Naive thymus-derived CD4-positive, alpha-beta T cell (primary cell): ENCODE data around the gene MAGI2. TPM values are rescaled to one million over a fixed set of nuclear protein-coding genes. Genes with fewer than 3 reads are reported as not detected.

Experiments used
- ATAC-seq: fragments of 150-1000 bp; cut with Tn5 transposase; 2 replicates; pipeline ENCODE4 v1.10.0; 2021; ENCODE audit warnings: mild to moderate bottlenecking, moderate library complexity
- CTCF ChIA-PET: fragments of 350-600 bp; sonication (Branson Sonifier 250); formaldehyde crosslinking; loops from one replicate; lab custom pipeline; 2021; ENCODE audit warnings: antibody characterized with exemption; lab: Charles Lee
- POLR2A ChIA-PET: fragments of 350-600 bp; sonication (Branson Sonifier 250); formaldehyde crosslinking; loops from one replicate; lab custom pipeline; 2021; ENCODE audit warnings: antibody characterized with exemption, inconsistent platforms; lab: Charles Lee
- DNase-seq, 9 donors: peaks; one replicate each; pipeline versions ENCODE4 v3.0.0 to v3.0.0-alpha.2; 2020 to 2022; ENCODE audit warnings: mixed read lengths in 1 of 9
- H3K27ac ChIP-seq: one replicate; pipeline ENCODE4 v1.7.0; 2013; ENCODE audit warnings: mild to moderate bottlenecking, low read depth, low read length, moderate library complexity
- H3K27me3 ChIP-seq, 2 donors: one replicate each; pipeline ENCODE4 v1.7.0; 2013; ENCODE audit warnings: low read length in 2 of 2, mild to moderate bottlenecking in 2 of 2, moderate library complexity in 2 of 2; ENCODE audit not compliant: control insufficient read depth in 2 of 2, insufficient read depth in 2 of 2
- H3K36me3 ChIP-seq, 3 experiments: 1 replicate in 2 of 3; 2 replicates in 1 of 3; pipeline ENCODE4 v1.7.0; 2013; ENCODE audit warnings: low read length in 3 of 3, mild to moderate bottlenecking in 3 of 3, moderate library complexity in 1 of 3; ENCODE audit not compliant: insufficient read depth in 3 of 3, control insufficient read depth in 2 of 3
- H3K4me1 ChIP-seq, 2 donors: one replicate each; pipeline ENCODE4 v1.7.0; 2013; ENCODE audit warnings: low read length in 2 of 2, mild to moderate bottlenecking in 2 of 2, moderate library complexity in 1 of 2; ENCODE audit not compliant: control insufficient read depth in 2 of 2, insufficient read depth in 2 of 2
- H3K4me3 ChIP-seq: 2 replicates; pipeline ENCODE4 v1.7.0; 2013; ENCODE audit warnings: mild to moderate bottlenecking, low read length
- H3K9me3 ChIP-seq, 3 experiments: 1 replicate in 2 of 3; 2 replicates in 1 of 3; pipeline ENCODE4 v1.7.0; 2013; ENCODE audit warnings: low read length in 3 of 3; ENCODE audit not compliant: control insufficient read depth in 2 of 3
- H3K27ac Mint-ChIP-seq, 9 donors: one replicate each; pipeline ENCODE4 v1.8.0; 2020 to 2022; ENCODE audit warnings: mixed read lengths in 9 of 9, mild to moderate bottlenecking in 8 of 9, moderate library complexity in 5 of 9, inconsistent platforms in 2 of 9
- H3K27me3 Mint-ChIP-seq, 5 donors: one replicate each; pipeline ENCODE4 v1.8.0; 2021 to 2022; ENCODE audit warnings: mixed read lengths in 5 of 5, mild to moderate bottlenecking in 1 of 5
- H3K36me3 Mint-ChIP-seq, 5 donors: one replicate each; pipeline ENCODE4 v1.8.0; 2020 to 2022; ENCODE audit warnings: mixed read lengths in 5 of 5, mild to moderate bottlenecking in 3 of 5, inconsistent platforms in 1 of 5
- H3K4me1 Mint-ChIP-seq, 7 donors: one replicate each; pipeline ENCODE4 v1.8.0; 2020 to 2022; ENCODE audit warnings: mixed read lengths in 7 of 7, mild to moderate bottlenecking in 3 of 7, inconsistent platforms in 1 of 7
- H3K4me3 Mint-ChIP-seq, 10 donors: one replicate each; pipeline ENCODE4 v1.8.0; 2020 to 2022; ENCODE audit warnings: mild to moderate bottlenecking in 10 of 10, mixed read lengths in 10 of 10, moderate library complexity in 6 of 10, inconsistent platforms in 2 of 10
- H3K9me3 Mint-ChIP-seq, 11 donors: one replicate each; pipeline ENCODE4 v1.8.0; 2020 to 2022; ENCODE audit warnings: mixed read lengths in 11 of 11, mild to moderate bottlenecking in 4 of 11, inconsistent platforms in 1 of 11, moderate library complexity in 1 of 11
- intact Hi-C, 2 donors: fragments of 100-400 bp; cut with micrococcal nuclease; formaldehyde crosslinking; loops; one replicate each; pipeline ENCODE4 v1.15.1; 2023
- polyA plus RNA-seq, 2 donors: library from polyadenylated mRNA; unstranded; fragments of 300-500 nt; fragmentation: Illumina TruSeq; gene quantifications; one replicate each; pipeline ENCODE4 v1.2.3, GENCODE V29; 2021
- total RNA-seq, 6 experiments: library from RNA in 5 of 6; stranded (reverse) in 5 of 6; gene quantifications; 1 replicate in 5 of 6; 2 replicates in 1 of 6; pipeline ENCODE4 v1.2.3 and lab custom pipeline; 2021 to 2026

Gene MAGI2
- total and polyA plus RNA-seq, 7 experiments from 2014 or later, result 0.05 to 0.67 (median 0.15) TPM; not detected in 3

DNA sequence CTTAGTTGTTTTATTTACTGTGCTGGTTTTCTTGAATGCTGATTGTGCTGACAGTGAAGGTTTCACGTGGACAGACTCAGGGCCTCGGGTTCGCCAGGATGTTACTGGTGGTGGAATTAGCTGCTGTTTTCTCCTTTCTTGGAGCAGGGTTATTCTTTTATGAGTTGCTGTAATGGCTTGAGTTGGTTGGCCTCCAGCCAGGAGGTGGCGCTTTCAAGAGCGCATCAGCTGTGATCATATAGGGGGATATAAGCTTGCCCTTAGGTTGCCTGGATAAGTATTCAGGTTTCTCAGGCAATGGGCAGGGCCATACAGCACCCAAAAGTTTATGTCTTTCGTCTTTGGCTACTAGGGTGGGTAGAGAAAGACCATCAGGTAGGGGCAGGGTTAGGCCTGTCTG, 913.6 kb downstream of the MAGI2 start:
- ChIA-PET CTCF (no interaction called here), POLR2A (no interaction called here)
- Histone ChIP-seq H3K4me3 (no peak overlapping the region), H3K36me3 (no peaks in the 10 kb centered on the region), H3K9me3 (no peaks in the 10 kb centered on the region), H3K4me1 (no peaks in the 10 kb centered on the region), H3K27me3 (no peaks in the 10 kb centered on the region), H3K27ac (no peak overlapping the region)
- peaks cover 0 to 15% (median 4%) of the 10 kb centered on the region in 11 donors for H3K9me3 Mint-ChIP-seq
- H3K4me1 Mint-ChIP-seq, result no peaks in the 10 kb centered on the region
- DNase-seq (no peak), ATAC-seq (no peak)
- no peak overlapping the region for H3K27ac Mint-ChIP-seq
- H3K27me3 Mint-ChIP-seq, result no peaks in the 10 kb centered on the region
- no peak overlapping the region for H3K4me3 Mint-ChIP-seq
- intact Hi-C loops, result no loop called here
- peaks cover 0 to 6% (median 0%) of the 10 kb centered on the region in 5 donors for H3K36me3 Mint-ChIP-seq

- POLR2A ChIA-PET, result no interaction called here
- H3K9me3 ChIP-seq, result no peaks in the 10 kb centered on the region
- CTCF ChIA-PET, result no interaction called here
- Mint-ChIP-seq H3K36me3 (peaks cover 0 to 6% (median 0%) of the 10 kb centered on the region in 5 donors), H3K9me3 (peaks cover 0 to 15% (median 6%) of the 10 kb centered on the region in 11 donors), H3K27me3 (no peaks in the 10 kb centered on the region), H3K4me1 (no peaks in the 10 kb centered on the region), H3K4me3 (no peak overlapping the region), H3K27ac (no peak overlapping the region)
- no peak overlapping the region for H3K4me3 ChIP-seq
- intact Hi-C loops, result no loop called here
- H3K36me3 ChIP-seq, result no peaks in the 10 kb centered on the region
- DNase-seq (no peak), ATAC-seq (no peak)
- no peak overlapping the region for H3K27ac ChIP-seq
- no peaks in the 10 kb centered on the region for H3K4me1 ChIP-seq
- no peaks in the 10 kb centered on the region for H3K27me3 ChIP-seq
Observed at GRCh38 chr7:78535655-78536054, 917.8 kb downstream of the MAGI2 start.

GRCh38 chr7:78530351-78530750, 923.1 kb downstream of the MAGI2 start:
- H3K9me3 ChIP-seq, result no peaks in the 10 kb centered on the region
- peaks cover 0 to 5% (median 0%) of the 10 kb centered on the region in 11 donors for H3K9me3 Mint-ChIP-seq
- no peaks in the 10 kb centered on the region for H3K4me1 Mint-ChIP-seq
- intact Hi-C loops, result no loop called here
- H3K4me3 Mint-ChIP-seq, result no peak overlapping the region
- no peak overlapping the region for H3K4me3 ChIP-seq
- no peaks in the 10 kb centered on the region for H3K27me3 Mint-ChIP-seq
- no peak overlapping the region for H3K27ac ChIP-seq
- no peaks in the 10 kb centered on the region for H3K4me1 ChIP-seq
- ATAC-seq (no peak), DNase-seq (no peak)
- CTCF ChIA-PET, result no interaction called here
- H3K36me3 ChIP-seq, result no peaks in the 10 kb centered on the region
- no peak overlapping the region for H3K27ac Mint-ChIP-seq
- POLR2A ChIA-PET, result no interaction called here
- H3K36me3 Mint-ChIP-seq, result no peaks in the 10 kb centered on the region
- H3K27me3 ChIP-seq, result no peaks in the 10 kb centered on the region

DNA sequence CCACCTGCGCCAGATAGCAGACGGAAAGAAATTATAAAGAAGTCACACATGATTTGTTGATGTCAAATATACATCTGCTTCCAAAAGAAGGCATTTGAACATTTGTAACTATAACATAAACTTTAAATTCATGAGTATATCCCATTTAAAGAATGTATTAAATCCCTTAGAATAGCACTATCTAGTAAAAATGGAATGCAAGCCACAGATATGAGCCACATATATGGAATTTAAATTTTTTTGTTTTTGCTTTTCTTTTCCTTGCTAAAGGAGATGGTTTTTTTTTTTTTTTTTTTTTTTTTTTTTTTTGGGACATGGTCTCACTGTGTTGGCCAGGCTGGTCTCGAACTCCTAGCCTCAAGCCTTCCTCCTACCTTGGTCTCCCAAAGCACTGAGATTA, 924.1 kb downstream of the MAGI2 start:
- DNase-seq, result no peak
- ChIA-PET POLR2A (no interaction called here), CTCF (no interaction called here)
- Histone ChIP-seq H3K4me1 (no peaks in the 10 kb centered on the region), H3K4me3 (no peak overlapping the region), H3K9me3 (no peaks in the 10 kb centered on the region), H3K36me3 (no peaks in the 10 kb centered on the region), H3K27ac (no peak overlapping the region), H3K27me3 (no peaks in the 10 kb centered on the region)
- intact Hi-C loops, result no loop called here
- no peak overlapping the region for H3K27ac Mint-ChIP-seq
- ATAC-seq, result no peak
- peaks cover 0 to 5% (median 0%) of the 10 kb centered on the region in 11 donors for H3K9me3 Mint-ChIP-seq
- no peaks in the 10 kb centered on the region for H3K4me1 Mint-ChIP-seq
- no peak overlapping the region for H3K4me3 Mint-ChIP-seq
- no peaks in the 10 kb centered on the region for H3K27me3 Mint-ChIP-seq
- H3K36me3 Mint-ChIP-seq, result no peaks in the 10 kb centered on the region

- peaks cover 0 to 5% (median 0%) of the 10 kb centered on the region in 11 donors for H3K9me3 Mint-ChIP-seq
- no peak for DNase-seq
- no peaks in the 10 kb centered on the region for H3K27me3 Mint-ChIP-seq
- Histone ChIP-seq H3K4me1 (no peaks in the 10 kb centered on the region), H3K4me3 (no peak overlapping the region), H3K27ac (no peak overlapping the region), H3K27me3 (no peaks in the 10 kb centered on the region), H3K36me3 (no peaks in the 10 kb centered on the region), H3K9me3 (no peaks in the 10 kb centered on the region)
- H3K4me3 Mint-ChIP-seq, result no peak overlapping the region
- no peaks in the 10 kb centered on the region for H3K4me1 Mint-ChIP-seq
- H3K36me3 Mint-ChIP-seq, result no peaks in the 10 kb centered on the region
- no peak for ATAC-seq
- intact Hi-C loops, result no loop called here
- CTCF ChIA-PET, result no interaction called here
- POLR2A ChIA-PET, result no interaction called here
- H3K27ac Mint-ChIP-seq, result no peak overlapping the region
Observed at GRCh38 chr7:78528964-78529363, 924.5 kb downstream of the MAGI2 start.

DNA sequence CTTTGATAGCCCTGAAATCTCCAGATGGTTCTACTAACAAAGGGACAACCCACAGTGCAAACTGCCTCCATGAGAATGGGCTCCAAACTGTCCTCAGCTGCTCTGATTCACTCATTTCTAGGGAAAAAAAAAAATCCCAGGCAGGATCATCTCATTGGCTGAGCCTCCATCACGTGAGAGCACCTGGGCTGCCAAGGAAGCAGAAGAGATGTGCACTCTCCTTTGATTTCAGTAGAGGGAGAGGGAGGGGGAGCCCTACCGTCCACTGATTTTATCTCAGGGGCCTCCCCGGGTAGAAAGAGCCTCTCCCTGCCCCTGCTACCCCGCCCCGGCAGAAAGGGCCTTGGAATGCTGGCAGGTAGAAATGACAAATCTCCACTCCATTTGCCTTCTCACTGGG, 929.5 kb downstream of the MAGI2 start:
- Mint-ChIP-seq H3K36me3 (peaks cover 0 to 4% (median 0%) of the 10 kb centered on the region in 5 donors), H3K9me3 (peaks cover 0 to 3% (median 0%) of the 10 kb centered on the region in 11 donors), H3K4me3 (no peak overlapping the region), H3K4me1 (no peaks in the 10 kb centered on the region), H3K27me3 (no peaks in the 10 kb centered on the region), H3K27ac (no peak overlapping the region)
- POLR2A ChIA-PET, result no interaction called here
- ATAC-seq (no peak), DNase-seq (no peak)
- Histone ChIP-seq H3K4me1 (no peaks in the 10 kb centered on the region), H3K27ac (no peak overlapping the region), H3K36me3 (no peaks in the 10 kb centered on the region), H3K4me3 (no peak overlapping the region), H3K9me3 (no peaks in the 10 kb centered on the region), H3K27me3 (no peaks in the 10 kb centered on the region)
- CTCF ChIA-PET, result no interaction called here
- intact Hi-C loops, result no loop called here

- Histone ChIP-seq H3K36me3 (no peaks in the 10 kb centered on the region), H3K4me1 (no peaks in the 10 kb centered on the region), H3K27me3 (no peaks in the 10 kb centered on the region), H3K4me3 (no peak overlapping the region), H3K27ac (no peak overlapping the region), H3K9me3 (no peaks in the 10 kb centered on the region)
- no peak overlapping the region for H3K27ac Mint-ChIP-seq
- CTCF ChIA-PET, result no interaction called here
- intact Hi-C loops, result no loop called here
- no peak overlapping the region for H3K4me3 Mint-ChIP-seq
- peaks cover 0 to 4% (median 0%) of the 10 kb centered on the region in 5 donors for H3K36me3 Mint-ChIP-seq
- no peaks in the 10 kb centered on the region for H3K4me1 Mint-ChIP-seq
- DNase-seq (no peak), ATAC-seq (no peak)
- no peaks in the 10 kb centered on the region for H3K27me3 Mint-ChIP-seq
- peaks cover 0 to 4% (median 0%) of the 10 kb centered on the region in 11 donors for H3K9me3 Mint-ChIP-seq
- POLR2A ChIA-PET, result no interaction called here
Observed at GRCh38 chr7:78521961-78522360, 931.5 kb downstream of the MAGI2 start.
